Endothelial cell of umbilical vein (primary cell): ENCODE measurements around the gene PPME1. TPM values are rescaled to one million over a fixed set of nuclear protein-coding genes. Genes with fewer than 3 reads are reported as not detected.

Experiments used
- BruUV-seq: library from RNA; stranded (reverse); fragments of 400-500 nt; replicated peaks from 2 replicates; lab custom pipeline; 2021; lab: Mats Ljungman, UMichigan
- CTCF ChIA-PET: fragments of 300-600, 350-600 bp; sonication (Branson Sonifier 250); formaldehyde crosslinking; loops from one replicate; lab custom pipeline; 2021; ENCODE audit warnings: antibody characterized with exemption, inconsistent platforms; lab: Charles Lee
- POLR2A ChIA-PET: fragments of 300-600, 350-600 bp; sonication (Branson Sonifier 250); formaldehyde crosslinking; loops from one replicate; lab custom pipeline; 2021; ENCODE audit warnings: antibody characterized with exemption, inconsistent platforms; lab: Charles Lee
- DNase-seq: peaks from one replicate; pipeline ENCODE4 v3.0.0-alpha.2; 2011; ENCODE audit warnings: low read depth, low spot score
- FAIRE-seq: peaks from 2 replicates; lab custom pipeline; 2011; peaks lifted over from hg19 to GRCh38; lab: Jason Lieb, UNC
- H2AFZ ChIP-seq: 2 replicates; pipeline ENCODE4 v1.6.0; 2012; ENCODE audit warnings: low read depth, low read length, control low read depth, inconsistent platforms
- H3K27ac ChIP-seq: 2 replicates; pipeline ENCODE4 v1.5.1; 2011; ENCODE audit warnings: low read depth, mild to moderate bottlenecking, control low read depth, low read length, moderate library complexity; ENCODE audit not compliant: insufficient read depth
- H3K27me3 ChIP-seq, 2 experiments: 2 replicates each; pipeline versions ENCODE4 v1.6.0 to v1.6.1; 2011; ENCODE audit warnings: low read length in 2 of 2, mixed read lengths in 1 of 2; ENCODE audit not compliant: control insufficient read depth in 2 of 2, insufficient read depth in 2 of 2
- H3K36me3 ChIP-seq, 2 experiments: 2 replicates in 1 of 2; 3 replicates in 1 of 2; pipeline ENCODE4 v1.5.1; 2011; ENCODE audit warnings: low read length in 2 of 2, mild to moderate bottlenecking in 1 of 2, moderate library complexity in 1 of 2; ENCODE audit not compliant: control insufficient read depth in 2 of 2, insufficient read depth in 2 of 2; ENCODE audit errors: extremely low read depth in 1 of 2
- H3K4me1 ChIP-seq: 3 replicates; pipeline ENCODE4 v1.5.1; 2011; ENCODE audit warnings: mild to moderate bottlenecking, low read length; ENCODE audit not compliant: control insufficient read depth, insufficient read depth; ENCODE audit errors: extremely low read depth
- H3K4me2 ChIP-seq: 2 replicates; pipeline ENCODE4 v1.6.1; 2011; ENCODE audit warnings: low read length, control low read depth, mixed read lengths; ENCODE audit not compliant: insufficient read depth
- H3K4me3 ChIP-seq, 3 experiments: fragments of 200-600 bp in 1 of 3; sonication (generic), shearing (Covaris generic) in 1 of 3; replicated peaks in 1 of 3; 2 replicates each; pipeline ENCODE4 v1.5.1; 2011 to 2016; ENCODE audit warnings: control low read depth in 3 of 3, low read length in 3 of 3, mild to moderate bottlenecking in 2 of 3, inconsistent platforms in 1 of 3, low read depth in 1 of 3, moderate library complexity in 1 of 3; ENCODE audit not compliant: insufficient read depth in 1 of 3
- H3K79me2 ChIP-seq: 2 replicates; pipeline ENCODE4 v1.6.0; 2012; ENCODE audit warnings: low read length, inconsistent platforms; ENCODE audit not compliant: control insufficient read depth, insufficient read depth
- H3K9ac ChIP-seq: replicated peaks from 2 replicates; pipeline ENCODE3; 2011; ENCODE audit warnings: low read length, control low read depth; ENCODE audit not compliant: insufficient read depth; ENCODE audit errors: extremely low read depth
- H3K9me1 ChIP-seq: replicated peaks from 3 replicates; pipeline ENCODE4 v1.6.0; 2011; ENCODE audit warnings: mild to moderate bottlenecking, low read length; ENCODE audit not compliant: control insufficient read depth, insufficient read depth; ENCODE audit errors: extremely low read depth
- H3K9me3 ChIP-seq: replicated peaks from 2 replicates; pipeline ENCODE4 v1.5.1; 2012; ENCODE audit warnings: low read length, inconsistent platforms; ENCODE audit not compliant: control insufficient read depth, insufficient read depth
- H4K20me1 ChIP-seq: replicated peaks from 2 replicates; pipeline ENCODE3; 2011; ENCODE audit warnings: mild to moderate bottlenecking, low read length; ENCODE audit not compliant: control insufficient read depth, insufficient read depth; ENCODE audit errors: extremely low read depth
- EZH2 ChIP-seq: IDR thresholded peaks from 2 replicates; pipeline ENCODE4 v1.6.1; 2012; ENCODE audit warnings: borderline replicate concordance, low read depth, mild to moderate bottlenecking, moderate library complexity, low read length, inconsistent platforms; ENCODE audit not compliant: severe bottlenecking
- FOS ChIP-seq: IDR thresholded peaks from 2 replicates; pipeline ENCODE4 v1.6.1; 2011; ENCODE audit warnings: mild to moderate bottlenecking, low read length, moderate library complexity, borderline replicate concordance; ENCODE audit not compliant: insufficient read depth
- GATA2 ChIP-seq: IDR thresholded peaks from 2 replicates; pipeline ENCODE4 v1.7.0; 2011; ENCODE audit warnings: low read depth, mild to moderate bottlenecking, moderate library complexity, mixed read lengths, low read length; ENCODE audit not compliant: insufficient read length, insufficient read depth
- JUN ChIP-seq: IDR thresholded peaks from 2 replicates; pipeline ENCODE4 v1.6.1; 2011; ENCODE audit warnings: borderline replicate concordance, low read depth; ENCODE audit not compliant: insufficient read length, insufficient read depth
- MAX ChIP-seq: IDR thresholded peaks from 2 replicates; pipeline ENCODE4 v1.6.1; 2011; ENCODE audit not compliant: insufficient read depth, insufficient read length
- MYC ChIP-seq: IDR thresholded peaks from one replicate; pipeline ENCODE4 v1.6.1; 2011; ENCODE audit warnings: mild to moderate bottlenecking, low read depth, low read length
- POLR2A ChIP-seq: IDR thresholded peaks from 2 replicates; pipeline ENCODE4 v1.6.1; 2012; ENCODE audit warnings: low read depth, mild to moderate bottlenecking, control low read depth, low read length
- POLR2AphosphoS5 ChIP-seq: IDR thresholded peaks from 2 replicates; pipeline ENCODE4 v1.6.1; 2012; ENCODE audit warnings: low read depth, mild to moderate bottlenecking, control low read depth, low read length, moderate library complexity; ENCODE audit not compliant: insufficient read depth
- dilution Hi-C: fragments of 300-500 bp; cut with MboI; formaldehyde crosslinking; loops from one replicate; pipeline ENCODE4 v1.15.0; 2019; ENCODE audit warnings: low sequenced_read_pairs; ENCODE audit not compliant: extremely low pct_ligation_motif_present
- intact Hi-C: fragments of 100-400 bp; cut with micrococcal nuclease; formaldehyde crosslinking; loops from one replicate; pipeline ENCODE4 v1.10.0; 2022
- polyA plus RNA-seq, 4 experiments: library from polyadenylated mRNA; depleted of rRNA in 3 of 4; stranded (reverse) in 3 of 4; unstranded in 1 of 4; fragments of >200 nt; gene quantifications; 2 replicates each; pipeline versions ENCODE4 v1.2.1 to v1.2.3, GENCODE V29; 2011 to 2012; ENCODE audit warnings: missing spikeins in 1 of 4
- total RNA-seq: library from RNA; stranded (reverse); gene quantifications from 2 replicates; pipeline ENCODE4 v1.2.3, GENCODE V29; 2021
- TF ChIP-seq, protein P1 (sequence below), 2 donors: IDR thresholded peaks; 1 replicate in 1 of 2; 2 replicates in 1 of 2; pipeline ENCODE4 v1.5.1; 2011; ENCODE audit warnings: low read length in 2 of 2, mild to moderate bottlenecking in 2 of 2, moderate library complexity in 2 of 2, control low read depth in 1 of 2, inconsistent platforms in 1 of 2, low read depth in 1 of 2; ENCODE audit not compliant: insufficient read depth in 1 of 2; ENCODE audit errors: extremely low read depth in 1 of 2

PPME1 gene
- total and polyA plus RNA-seq, 2 donors (not counting 3 experiments of a cell fraction or from before 2014, with no cell fraction given): 37.2 to 49.9 TPM

- no peaks in the 10 kb centered on the region for H3K4me1 ChIP-seq
- H3K79me2 ChIP-seq: no peaks in the 10 kb centered on the region
- no peaks in the 10 kb centered on the region for H3K36me3 ChIP-seq
- no peak overlapping the region for H3K4me3 ChIP-seq
- H3K9me3 ChIP-seq: no peaks in the 10 kb centered on the region
- TF ChIP-seq JUN (no peak), MYC (no peak), FOS (no peak), POLR2A (no peak), GATA2 (no peak), POLR2AphosphoS5 (no peak), MAX (no peak), EZH2 (no peak)
- TF ChIP-seq, protein P1, sequence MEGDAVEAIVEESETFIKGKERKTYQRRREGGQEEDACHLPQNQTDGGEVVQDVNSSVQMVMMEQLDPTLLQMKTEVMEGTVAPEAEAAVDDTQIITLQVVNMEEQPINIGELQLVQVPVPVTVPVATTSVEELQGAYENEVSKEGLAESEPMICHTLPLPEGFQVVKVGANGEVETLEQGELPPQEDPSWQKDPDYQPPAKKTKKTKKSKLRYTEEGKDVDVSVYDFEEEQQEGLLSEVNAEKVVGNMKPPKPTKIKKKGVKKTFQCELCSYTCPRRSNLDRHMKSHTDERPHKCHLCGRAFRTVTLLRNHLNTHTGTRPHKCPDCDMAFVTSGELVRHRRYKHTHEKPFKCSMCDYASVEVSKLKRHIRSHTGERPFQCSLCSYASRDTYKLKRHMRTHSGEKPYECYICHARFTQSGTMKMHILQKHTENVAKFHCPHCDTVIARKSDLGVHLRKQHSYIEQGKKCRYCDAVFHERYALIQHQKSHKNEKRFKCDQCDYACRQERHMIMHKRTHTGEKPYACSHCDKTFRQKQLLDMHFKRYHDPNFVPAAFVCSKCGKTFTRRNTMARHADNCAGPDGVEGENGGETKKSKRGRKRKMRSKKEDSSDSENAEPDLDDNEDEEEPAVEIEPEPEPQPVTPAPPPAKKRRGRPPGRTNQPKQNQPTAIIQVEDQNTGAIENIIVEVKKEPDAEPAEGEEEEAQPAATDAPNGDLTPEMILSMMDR (IDR thresholded peaks at IDR 0.05; ENCODE audit: extremely low read depth in 1 of 2, insufficient read depth in 1 of 2, low read depth in 1 of 2, low read length in 2 of 2): no peak
- CTCF ChIA-PET: no interaction called here
- H3K27ac ChIP-seq: no peak overlapping the region
- no peak overlapping the region for H3K9ac ChIP-seq
- FAIRE-seq: no peak
- no peak overlapping the region for H3K4me2 ChIP-seq
- intact Hi-C loops: no loop called here
- BruUV-seq: no TSS peak
- H3K9me1 ChIP-seq: no peaks in the 10 kb centered on the region
- no peaks in the 10 kb centered on the region for H3K27me3 ChIP-seq
- H4K20me1 ChIP-seq: no peaks in the 10 kb centered on the region
- dilution Hi-C loops: no loop called here
- no peak for DNase-seq
- POLR2A ChIA-PET: no interaction called here
- no peak overlapping the region for H2AFZ ChIP-seq
Measured at GRCh38 chr11:74205181-74205580, 34.1 kb downstream of the PPME1 start.
